Anterior cingulate cortex (tissue), 58 donors: Measurements from ENCODE around the gene EXOSC1.
"Not testable (repeated sequence)": the region's sequence is repeated elsewhere in the genome, so short reads cannot be mapped to it uniquely, and the experiment has no call there.

Source experiments
- DNase-seq, 58 donors: peaks; one replicate each; lab custom pipeline; 2025; lab: John Stamatoyannopoulos, UW

EXOSC1 gene

DNA sequence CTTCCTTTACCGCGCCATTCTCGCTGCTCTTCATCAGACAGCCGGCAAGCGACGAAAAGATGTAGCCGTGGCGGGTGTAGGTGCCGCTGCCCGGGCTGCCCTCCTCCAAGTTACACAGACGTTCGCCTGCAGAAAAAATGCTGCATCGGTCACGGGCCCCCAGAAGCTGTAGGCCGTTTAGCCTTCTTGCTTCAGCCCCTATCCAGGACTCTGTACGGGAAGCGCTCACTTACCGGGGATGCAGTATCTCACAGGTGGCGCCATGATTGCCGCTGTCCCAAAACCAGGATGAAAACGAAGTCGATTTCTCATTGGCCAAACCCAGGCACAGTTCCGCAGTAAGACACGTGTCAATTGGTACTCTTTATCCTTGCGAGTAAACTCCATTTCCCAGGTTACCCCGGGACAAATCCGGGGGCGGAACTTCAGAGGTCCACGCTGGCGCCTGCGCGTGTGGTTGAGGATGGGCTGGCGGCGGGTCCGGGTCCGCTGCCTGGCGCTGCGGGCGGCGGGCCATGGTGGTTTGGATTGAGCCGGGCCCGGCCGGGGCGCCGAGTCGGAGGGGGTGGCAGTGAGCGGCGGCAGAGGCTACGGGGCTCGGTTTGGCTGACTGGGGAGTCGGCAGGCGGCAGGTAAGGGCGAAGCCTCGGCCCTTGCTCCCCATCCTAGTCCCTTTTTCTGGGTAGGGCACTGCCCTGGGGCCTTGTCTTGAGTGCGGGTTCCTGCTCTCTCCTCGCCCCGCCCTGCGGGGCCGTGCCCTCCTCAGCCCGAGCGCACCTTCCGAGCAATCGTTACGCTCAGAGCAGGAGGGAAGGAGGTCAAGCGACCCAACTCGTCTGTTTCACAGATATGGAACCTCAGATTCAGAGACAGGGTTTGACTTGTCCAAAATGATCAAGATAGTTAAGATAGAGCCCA lies at the start of gene EXOSC1, which contains the start of gene ZDHHC16:
Gene EXOSC1, minus strand, starts transcription at position 285 of the 918 bp plus-strand sequence. Its CDS starts 21 bp downstream, at position 264.
Gene ZDHHC16, plus strand, starts transcription at position 454 of the 918 bp plus-strand sequence. CDS start 5,501 bp downstream, outside the sequence.
- peak; percentile 63 to 98 (median 92) for DNase-seq

DNA sequence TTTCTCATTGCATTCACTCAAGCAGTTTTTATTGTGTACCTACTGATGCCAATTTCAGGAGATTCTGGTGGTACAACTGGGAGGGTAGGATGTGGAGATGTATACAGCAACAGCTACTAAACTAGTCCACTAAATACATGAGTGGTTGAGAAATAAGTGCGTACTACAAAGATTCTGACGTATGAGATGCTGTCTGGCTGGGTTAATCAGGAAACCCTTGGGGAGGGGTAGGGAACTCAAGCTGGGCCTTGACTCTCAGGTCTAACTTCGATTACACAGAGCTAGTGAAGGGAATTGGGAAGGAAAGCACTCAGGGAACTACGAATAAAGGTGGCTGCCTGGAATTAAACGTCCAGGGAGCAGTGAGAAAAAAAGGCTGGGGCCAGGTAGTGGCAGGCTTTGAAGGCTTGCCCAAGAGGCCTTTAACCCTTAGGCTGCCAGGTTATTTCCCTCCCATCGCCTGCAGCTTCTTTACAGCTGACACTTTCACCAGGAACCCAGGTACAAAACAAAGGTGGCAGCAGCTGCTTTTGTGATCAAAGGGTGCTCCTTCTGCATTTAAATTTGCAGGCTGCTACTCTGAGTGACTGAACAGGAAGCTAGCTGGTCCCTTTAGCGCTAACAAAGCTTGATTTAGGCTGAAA lies 49.2 kb upstream of the EXOSC1 start:
- no peak for DNase-seq

DNA sequence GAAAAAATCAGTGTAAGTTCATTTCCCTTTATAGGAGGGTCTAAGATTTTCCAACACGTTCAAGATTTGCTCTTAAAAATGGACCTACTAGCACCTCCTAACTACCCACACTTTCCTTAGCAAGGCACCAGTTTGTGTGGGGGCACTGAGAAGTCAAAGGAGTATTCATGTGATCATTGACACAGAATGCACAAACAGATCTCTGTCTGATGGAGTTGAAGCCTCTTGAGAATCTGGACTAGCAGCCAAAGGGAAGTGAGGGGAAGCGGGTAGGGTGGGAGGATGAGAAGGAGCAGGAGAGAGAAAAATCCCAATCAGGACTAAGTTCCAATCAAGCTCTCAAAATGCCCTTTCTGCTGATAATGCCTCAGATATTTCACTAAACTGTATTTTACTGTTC lies 48.3 kb upstream of the EXOSC1 start:
- peak in 16 of 58 donors; percentile 11 to 80 (median 36) for DNase-seq

GRCh38 chr10:97490592-97490991 lies 44.8 kb upstream of the EXOSC1 start:
- peak in 44 of 58 donors; percentile 4 to 85 (median 45) for DNase-seq

- no peak for DNase-seq
Observed at GRCh38 chr10:97485647-97486281, 40.0 kb upstream of the EXOSC1 start.

DNA sequence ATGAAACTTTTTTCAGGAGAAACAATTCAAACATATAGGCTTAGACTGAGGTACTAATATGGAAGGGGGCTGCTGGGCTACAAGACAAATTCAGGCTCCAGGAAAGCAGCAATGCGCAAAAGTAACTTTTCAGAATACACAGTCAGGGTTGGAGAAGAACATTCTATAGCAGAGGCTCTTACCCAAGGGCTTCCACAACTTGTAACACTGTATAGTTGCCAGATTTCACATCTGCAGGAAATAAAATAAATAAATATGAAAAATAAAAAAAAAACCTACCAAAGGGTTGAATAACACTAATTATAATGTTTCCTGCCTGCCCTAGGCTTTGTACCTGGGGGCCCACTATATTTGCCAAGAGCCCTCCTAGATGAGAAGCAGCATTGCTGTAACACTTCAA lies 38.1 kb upstream of the EXOSC1 start:
- no peak for DNase-seq

GRCh38 chr10:97483506-97483905 lies 37.7 kb upstream of the EXOSC1 start:
- no peak for DNase-seq

DNA sequence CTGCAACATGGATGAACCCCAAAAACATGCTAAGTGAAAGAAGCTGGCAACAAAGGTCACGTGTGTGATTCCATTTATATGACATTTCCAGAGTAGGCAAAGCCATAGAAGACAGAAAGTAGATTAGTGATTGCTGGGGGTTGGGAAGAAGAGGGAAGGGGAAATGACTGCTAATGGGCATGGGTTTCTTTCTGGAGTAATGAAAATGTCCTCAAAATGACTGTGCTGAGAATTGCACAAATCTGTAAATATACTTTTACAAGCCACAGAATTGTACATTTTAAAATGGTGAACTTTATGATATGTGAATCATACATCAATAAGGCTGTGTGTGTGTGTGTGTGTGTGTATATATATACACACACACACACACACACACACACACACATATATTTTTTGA lies 36.6 kb upstream of the EXOSC1 start:
- DNase-seq = no peak

DNA sequence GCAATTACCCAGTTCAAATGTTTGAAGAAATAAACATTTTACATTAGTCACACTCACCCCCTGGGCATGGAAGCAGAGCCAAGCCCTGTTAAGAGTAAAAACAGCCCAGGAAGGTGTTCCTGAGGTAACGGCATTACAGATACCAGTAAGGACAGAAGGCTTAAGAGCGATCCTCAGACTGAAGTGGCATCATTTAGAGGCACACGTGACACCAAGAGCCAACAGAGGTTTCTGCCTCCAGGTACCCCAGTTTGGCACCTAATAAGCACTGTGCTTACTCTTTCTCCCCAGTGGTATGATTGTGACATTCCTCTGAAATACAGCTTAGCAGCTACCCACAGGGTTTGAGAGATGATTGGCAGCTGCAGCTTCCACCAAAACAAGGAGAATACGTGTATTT lies 35.3 kb upstream of the EXOSC1 start:
- no peak for DNase-seq

DNA sequence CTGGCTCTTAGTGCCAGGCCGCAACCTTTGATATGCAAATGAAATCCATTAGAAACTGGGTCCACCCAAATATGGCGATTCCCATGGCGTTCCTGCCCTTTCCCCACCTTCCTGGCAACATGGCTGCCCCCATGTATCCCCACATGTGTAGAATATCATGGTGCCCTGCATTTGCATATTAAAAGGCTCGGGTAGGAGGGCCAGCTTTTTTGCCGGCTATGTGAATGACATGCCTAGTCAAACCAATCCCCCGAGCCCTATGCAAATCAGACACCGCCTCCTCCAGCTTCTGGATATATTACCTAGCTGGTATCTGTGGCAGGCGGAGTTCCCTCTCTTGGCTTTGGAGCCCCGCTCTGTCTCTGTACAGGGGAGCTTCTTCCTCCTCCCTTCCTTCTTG lies 34.1 kb upstream of the EXOSC1 start:
- no peak for DNase-seq

- DNase-seq = not testable (repeated sequence)
Observed at GRCh38 chr10:97479410-97479809, 33.6 kb upstream of the EXOSC1 start.

DNA sequence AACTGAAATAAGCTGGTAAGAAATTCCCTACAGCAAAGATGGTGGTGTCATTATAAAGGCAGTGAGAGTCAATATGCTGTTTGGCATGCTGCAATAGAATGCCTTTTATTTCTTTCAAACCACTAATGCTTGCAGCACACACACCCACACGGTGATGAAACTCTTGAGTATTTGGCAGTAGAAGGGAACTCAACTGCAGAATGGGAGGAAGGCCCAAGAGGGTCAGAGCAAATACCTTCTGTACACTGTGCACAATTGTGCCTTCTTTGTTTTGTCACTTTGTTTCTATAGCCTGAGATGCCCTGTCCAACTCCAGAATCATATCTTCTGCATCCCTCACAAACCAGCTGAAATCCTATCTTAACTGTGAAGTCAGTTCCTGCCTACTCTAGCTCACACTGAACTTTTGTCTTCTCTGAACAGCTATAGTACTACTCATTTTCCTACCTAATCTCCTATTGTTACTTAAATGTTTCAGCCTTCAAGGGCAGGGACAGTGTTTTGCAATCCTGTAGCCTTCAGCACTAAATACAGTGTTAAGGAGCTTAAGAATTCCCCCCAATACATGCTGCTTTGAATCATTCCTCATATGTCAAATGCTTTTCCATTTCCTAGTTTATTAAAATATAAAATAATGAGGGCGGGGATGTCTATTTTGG lies 30.3 kb upstream of the EXOSC1 start:
- DNase-seq = peak in 1 of 58 donors; percentile 31

GRCh38 chr10:97474918-97475317 lies 29.1 kb upstream of the EXOSC1 start:
- DNase-seq = no peak

DNA sequence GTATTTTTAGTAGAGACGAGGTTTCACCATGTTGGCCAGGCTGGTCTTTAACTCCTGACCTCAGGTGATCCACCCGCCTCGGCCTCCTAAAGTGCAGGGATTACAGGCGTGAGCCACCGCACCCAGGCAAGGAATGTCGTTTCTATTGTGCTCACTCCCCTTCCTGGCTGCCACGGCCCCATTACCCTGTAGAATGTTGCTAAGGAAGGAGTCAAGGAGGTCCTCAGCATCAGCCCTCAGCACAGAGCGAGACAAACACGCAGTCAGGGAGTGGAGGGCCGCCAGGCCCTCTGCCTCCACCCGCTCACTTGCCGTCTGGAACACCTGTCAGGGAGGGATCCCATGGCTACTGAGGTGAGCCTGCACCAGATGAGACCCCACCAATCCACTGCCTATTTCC lies 23.0 kb upstream of the EXOSC1 start:
- not testable (repeated sequence) for DNase-seq

GRCh38 chr10:97468162-97468561 lies 22.4 kb upstream of the EXOSC1 start:
- no peak for DNase-seq

- no peak for DNase-seq
Observed at GRCh38 chr10:97466755-97467154, 20.9 kb upstream of the EXOSC1 start.

- DNase-seq = no peak
Observed at GRCh38 chr10:97465982-97466381, 20.2 kb upstream of the EXOSC1 start.

GRCh38 chr10:97464226-97464625 lies 18.4 kb upstream of the EXOSC1 start:
- no peak for DNase-seq

GRCh38 chr10:97463363-97464132 lies 17.7 kb upstream of the EXOSC1 start:
- DNase-seq = peak in 16 of 58 donors; percentile 6 to 37 (median 16)

GRCh38 chr10:97462309-97462708 lies 16.5 kb upstream of the EXOSC1 start:
- DNase-seq = no peak
